Mesodermal cell (in vitro differentiated cells): Measurements from ENCODE around the gene GSPT2.

Experiments
- H3K27ac ChIP-seq: 2 replicates; pipeline ENCODE4 v1.7.0; 2013; ENCODE audit warnings: mild to moderate bottlenecking, low read depth, low read length, moderate library complexity; ENCODE audit not compliant: severe bottlenecking
- H3K36me3 ChIP-seq: 2 replicates; pipeline ENCODE4 v1.7.1; 2013; ENCODE audit warnings: mild to moderate bottlenecking, low read length, moderate library complexity; ENCODE audit not compliant: control insufficient read depth, insufficient read depth
- H3K4me1 ChIP-seq: one replicate; pipeline ENCODE4 v1.7.1; 2013; ENCODE audit warnings: mild to moderate bottlenecking, low read length; ENCODE audit not compliant: insufficient read depth, control insufficient read depth, poor library complexity, severe bottlenecking
- H3K4me3 ChIP-seq: 2 replicates; pipeline ENCODE4 v1.7.0; 2013; ENCODE audit warnings: low read length, control low read depth, mild to moderate bottlenecking; ENCODE audit not compliant: insufficient read depth, poor library complexity, severe bottlenecking; ENCODE audit errors: extremely low read depth
- H3K9me3 ChIP-seq: 2 replicates; pipeline ENCODE4 v1.7.1; 2013; ENCODE audit warnings: mild to moderate bottlenecking, low read length, moderate library complexity; ENCODE audit not compliant: control insufficient read depth
- WGBS, 2 experiments: methylation state at CpG; one replicate each; pipeline ENCODE4 v1.1.5; 2013; ENCODE audit warnings: missing lambda C conversion rate in 2 of 2; ENCODE audit not compliant: insufficient coverage in 2 of 2; 5-methylcytosine and 5-hydroxymethylcytosine counted together

GSPT2 gene

GRCh38 chrX:51760657-51761056, 17.4 kb downstream of the GSPT2 start:
- no peaks in the 10 kb centered on the region for H3K9me3 ChIP-seq
- WGBS, 2 experiments: 86 to 92% methylated on average over 3 of the region's 4 CpGs
- H3K4me1 ChIP-seq: no peaks in the 10 kb centered on the region
- no peak overlapping the region for H3K27ac ChIP-seq
- H3K36me3 ChIP-seq: no peaks in the 10 kb centered on the region
- H3K4me3 ChIP-seq: no peak overlapping the region

GRCh38 chrX:51766546-51766945, 23.3 kb downstream of the GSPT2 start:
- no peaks in the 10 kb centered on the region for H3K9me3 ChIP-seq
- no peak overlapping the region for H3K27ac ChIP-seq
- no CpG with 5 or more reads among the region's 5 CpGs for WGBS, 2 experiments
- no peaks in the 10 kb centered on the region for H3K4me1 ChIP-seq
- no peaks in the 10 kb centered on the region for H3K36me3 ChIP-seq
- no peak overlapping the region for H3K4me3 ChIP-seq

- H3K4me3 ChIP-seq: no peak overlapping the region
- H3K9me3 ChIP-seq: no peaks in the 10 kb centered on the region
- no peak overlapping the region for H3K27ac ChIP-seq
- H3K36me3 ChIP-seq: no peaks in the 10 kb centered on the region
- H3K4me1 ChIP-seq: no peaks in the 10 kb centered on the region
- WGBS, 2 experiments: no CpG with 5 or more reads among the region's 3 CpGs
Measured at GRCh38 chrX:51776851-51777250, 33.6 kb downstream of the GSPT2 start.

GRCh38 chrX:51779306-51779705, 36.1 kb downstream of the GSPT2 start:
- Histone ChIP-seq H3K9me3 (no peaks in the 10 kb centered on the region), H3K4me1 (no peaks in the 10 kb centered on the region), H3K27ac (no peak overlapping the region), H3K4me3 (no peak overlapping the region), H3K36me3 (no peaks in the 10 kb centered on the region)
- WGBS, 2 experiments: 40% methylated on average over 1 of the region's 3 CpGs; no CpG with 5 or more reads in 1 of the 2 experiments

GRCh38 chrX:51795136-51795535, 51.9 kb downstream of the GSPT2 start:
- H3K9me3 ChIP-seq: no peaks in the 10 kb centered on the region
- H3K27ac ChIP-seq: no peak overlapping the region
- WGBS, 2 experiments: no CpG with 5 or more reads among the region's 2 CpGs
- no peaks in the 10 kb centered on the region for H3K4me1 ChIP-seq
- H3K36me3 ChIP-seq: no peaks in the 10 kb centered on the region
- H3K4me3 ChIP-seq: no peak overlapping the region
